A549 (cell line): ENCODE data around the gene NEDD4L. TPM values are rescaled to one million over a fixed set of nuclear protein-coding genes. Genes with fewer than 3 reads are reported as not detected.

Source experiments
- ATAC-seq, 2 experiments: fragments of 200-7000 bp in 1 of 2; fragments of >200 bp in 1 of 2; cut with Nextera tagmentation in 1 of 2; cut with Tn5 transposase in 1 of 2; 3 replicates each; pipeline versions ENCODE4 v1.8.0 to v1.9.1; 2018 to 2020; ENCODE audit warnings: mild to moderate bottlenecking in 1 of 2, moderate library complexity in 1 of 2
- CTCF ChIA-PET: fragments of 300-600 bp; sonication (Branson Sonifier 250); formaldehyde crosslinking; extraction: SDS; loops from one replicate; lab custom pipeline; 2021; ENCODE audit warnings: antibody characterized with exemption, inconsistent platforms; lab: Yijun Ruan, JAX
- POLR2A ChIA-PET: fragments of 350-600 bp; formaldehyde crosslinking; extraction: SDS; loops from one replicate; lab custom pipeline; 2021; ENCODE audit warnings: antibody characterized with exemption, inconsistent platforms; lab: Yijun Ruan, JAX
- DNase-seq, 2 experiments: peaks; one replicate each; pipeline versions ENCODE4 v3.0.0 to v3.0.0-alpha.2; 2011 to 2016; ENCODE audit warnings: low read depth in 1 of 2, low spot score in 1 of 2
- FAIRE-seq: peaks from 2 replicates; lab custom pipeline; 2011; peaks lifted over from hg19 to GRCh38; lab: Jason Lieb, UNC
- H3K27ac ChIP-seq, 2 experiments: fragments of >200 bp; sonication (Bioruptor Twin); formaldehyde crosslinking; 3 replicates each; pipeline ENCODE4 v1.5.1; 2016 to 2017
- H3K4me1 ChIP-seq: fragments of >200 bp; sonication (Bioruptor Twin); formaldehyde crosslinking; 3 replicates; pipeline ENCODE4 v1.6.1; 2016
- H3K4me2 ChIP-seq: fragments of >200 bp; sonication (Bioruptor Twin); formaldehyde crosslinking; 3 replicates; pipeline ENCODE4 v1.6.1; 2016
- H3K4me3 ChIP-seq: fragments of >200 bp; sonication (Bioruptor Twin); formaldehyde crosslinking; 3 replicates; pipeline ENCODE4 v1.5.1; 2016
- H3K9me3 ChIP-seq: fragments of >200 bp; sonication (Bioruptor Twin); formaldehyde crosslinking; 3 replicates; pipeline ENCODE4 v1.6.1; 2016
- CEBPB ChIP-seq, 2 experiments: fragments of >200 bp in 1 of 2; sonication (Bioruptor Twin) in 1 of 2; formaldehyde crosslinking in 1 of 2; IDR thresholded peaks; 2 replicates each; pipeline ENCODE4 v1.6.1; 2012 to 2016
- EHF ChIP-seq: fragments of 250-450 bp; sonication (Bioruptor Pico); IDR thresholded peaks from 2 replicates; pipeline ENCODE4 v1.5.0; 2020; ENCODE audit warnings: mild to moderate bottlenecking
- EP300 ChIP-seq, 2 experiments: fragments of >200 bp; sonication (Bioruptor Twin); formaldehyde crosslinking; IDR thresholded peaks; 2 replicates in 1 of 2; 3 replicates in 1 of 2; pipeline ENCODE4 v1.6.1; 2016 to 2017
- ESRRA ChIP-seq: fragments of 150-350 bp; IDR thresholded peaks from 2 replicates; pipeline ENCODE4 v1.6.1; 2014; ENCODE audit warnings: mild to moderate bottlenecking, low read length, borderline replicate concordance
- GATA3 ChIP-seq: IDR thresholded peaks from 2 replicates; pipeline ENCODE4 v1.6.1; 2012; ENCODE audit warnings: borderline replicate concordance
- HDAC2 ChIP-seq: fragments of 200-600 bp; sonication (generic); IDR thresholded peaks from 2 replicates; pipeline ENCODE4 v1.6.1; 2016
- HOXA7 ChIP-seq: fragments of 250-450 bp; sonication (Bioruptor Pico); IDR thresholded peaks from 2 replicates; pipeline ENCODE4 v1.5.0; 2020; ENCODE audit warnings: mild to moderate bottlenecking, moderate library complexity
- JUNB ChIP-seq: fragments of >200 bp; sonication (Bioruptor Twin); formaldehyde crosslinking; IDR thresholded peaks from 2 replicates; pipeline ENCODE4 v1.6.1; 2016
- MYC ChIP-seq: IDR thresholded peaks from 2 replicates; pipeline ENCODE4 v1.6.1; 2012; ENCODE audit warnings: mild to moderate bottlenecking, inconsistent platforms, low read length, improper control_type of control experiment, borderline replicate concordance
- NFE2L2 ChIP-seq: fragments of 150-350 bp; conservative IDR thresholded peaks from 2 replicates; pipeline ENCODE4 v1.6.1; 2014; ENCODE audit warnings: low read length
- NPAS2 ChIP-seq: fragments of 250-450 bp; sonication (Bioruptor Pico); IDR thresholded peaks from 2 replicates; pipeline ENCODE4 v1.8.0; 2022; ENCODE audit warnings: mild to moderate bottlenecking, moderate library complexity, borderline replicate concordance
- NR3C1 ChIP-seq: fragments of >200 bp; sonication (Bioruptor Twin); formaldehyde crosslinking; IDR thresholded peaks from 3 replicates; pipeline ENCODE4 v1.6.1; 2017
- RAD21 ChIP-seq, 2 experiments: fragments of >200 bp in 1 of 2; sonication (Bioruptor Twin) in 1 of 2; formaldehyde crosslinking in 1 of 2; IDR thresholded peaks in 1 of 2; conservative IDR thresholded peaks in 1 of 2; 2 replicates in 1 of 2; 3 replicates in 1 of 2; pipeline ENCODE4 v1.6.1; 2012 to 2018; ENCODE audit warnings: inconsistent platforms in 1 of 2
- RCOR1 ChIP-seq: fragments of 150-350 bp; IDR thresholded peaks from 2 replicates; pipeline ENCODE4 v1.6.1; 2014; ENCODE audit warnings: antibody characterized with exemption, low read length, low read depth
- RFX5 ChIP-seq: fragments of 450-650 bp; IDR thresholded peaks from 2 replicates; pipeline ENCODE4 v1.7.1; 2014; ENCODE audit warnings: antibody characterized with exemption, mild to moderate bottlenecking, moderate library complexity
- SMC3 ChIP-seq: fragments of >200 bp; sonication (Bioruptor Twin); formaldehyde crosslinking; IDR thresholded peaks from 3 replicates; pipeline ENCODE4 v1.6.1; 2018; ENCODE audit warnings: inconsistent platforms
- SREBF2 ChIP-seq: fragments of 450-650 bp; IDR thresholded peaks from 2 replicates; pipeline ENCODE4 v1.6.1; 2014; ENCODE audit warnings: mild to moderate bottlenecking, moderate library complexity
- TFCP2L1 ChIP-seq: fragments of 250-450 bp; sonication (Bioruptor Pico); IDR thresholded peaks from 2 replicates; pipeline ENCODE4 v1.5.0; 2021; ENCODE audit warnings: mild to moderate bottlenecking
- ZC3H11A ChIP-seq: fragments of 450-650 bp; IDR thresholded peaks from 2 replicates; pipeline ENCODE4 v1.6.1; 2014; ENCODE audit warnings: antibody characterized with exemption, mild to moderate bottlenecking
- ZFP36 ChIP-seq: fragments of 450-650 bp; IDR thresholded peaks from 2 replicates; pipeline ENCODE4 v1.6.1; 2014; ENCODE audit warnings: borderline replicate concordance; ENCODE audit not compliant: partially characterized antibody
- WGBS: methylation state at CpG from one replicate; pipeline ENCODE4 v1.1.6; 2017; ENCODE audit errors: missing lambda C conversion rate; 5-methylcytosine and 5-hydroxymethylcytosine counted together
- polyA plus RNA-seq, 4 experiments: library from polyadenylated mRNA; depleted of rRNA in 3 of 4; stranded (reverse); fragments of >200 nt; fragmentation: RNase III in 1 of 4; extraction: RNeasy Plus Mini Kit Qiagen cat#74134 plus additional on column Dnase treatment in 1 of 4; gene quantifications; 2 replicates in 3 of 4; 3 replicates in 1 of 4; pipeline ENCODE4 v1.2.3, GENCODE V29; 2011 to 2017
- TF ChIP-seq, protein P1 (sequence below): fragments of >200 bp; sonication (Bioruptor Twin); formaldehyde crosslinking; IDR thresholded peaks from 2 replicates; pipeline ENCODE4 v1.6.1; 2016
- TF ChIP-seq, protein P2 (sequence below): IDR thresholded peaks from 2 replicates; pipeline ENCODE4 v1.6.1; 2012; ENCODE audit warnings: low read depth, borderline replicate concordance

Gene NEDD4L
- polyA plus RNA-seq, 2 of the 4 experiments (the other 2 are of a cell fraction), result 18.0 to 36.5 TPM

DNA sequence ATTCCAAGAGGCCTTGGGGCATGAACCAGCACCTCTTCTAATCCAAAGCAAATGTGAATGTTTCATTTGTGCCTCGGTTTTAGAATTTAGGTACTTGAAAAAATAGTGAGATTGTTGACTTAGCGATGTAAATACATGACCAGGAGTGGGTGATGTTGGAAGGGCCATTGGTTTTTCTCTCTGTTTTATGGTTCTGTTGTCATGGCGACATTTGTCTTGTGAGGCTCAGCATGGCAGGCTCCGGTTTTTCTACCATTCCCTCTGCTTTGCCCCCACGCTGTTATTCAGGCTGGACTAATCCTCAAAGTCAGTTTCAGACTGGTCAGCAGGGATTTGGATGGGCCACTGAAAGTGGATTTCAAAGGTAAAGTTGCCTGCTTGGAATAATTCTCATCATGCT lies 329.5 kb downstream of the NEDD4L start:
- H3K4me2 ChIP-seq, result no peak overlapping the region
- H3K27ac ChIP-seq, result no peak overlapping the region
- no peak for FAIRE-seq
- POLR2A ChIA-PET, result no interaction called here
- CTCF ChIA-PET, result interaction anchor here (1.2 kb wide), 1 partner anchor 11 kb away, joined by 4 read pairs; no protein-coding TSS in a partner anchor
- no peaks in the 10 kb centered on the region for H3K9me3 ChIP-seq
- TF ChIP-seq EHF (CRISPR knock-in tag), result no peak
- DNase-seq, result no peak
- no peak overlapping the region for H3K4me3 ChIP-seq
- WGBS, result 87% methylated on average over 5 of the region's 5 CpGs
- H3K4me1 ChIP-seq, result no peaks in the 10 kb centered on the region
- no peak for ATAC-seq

DNA sequence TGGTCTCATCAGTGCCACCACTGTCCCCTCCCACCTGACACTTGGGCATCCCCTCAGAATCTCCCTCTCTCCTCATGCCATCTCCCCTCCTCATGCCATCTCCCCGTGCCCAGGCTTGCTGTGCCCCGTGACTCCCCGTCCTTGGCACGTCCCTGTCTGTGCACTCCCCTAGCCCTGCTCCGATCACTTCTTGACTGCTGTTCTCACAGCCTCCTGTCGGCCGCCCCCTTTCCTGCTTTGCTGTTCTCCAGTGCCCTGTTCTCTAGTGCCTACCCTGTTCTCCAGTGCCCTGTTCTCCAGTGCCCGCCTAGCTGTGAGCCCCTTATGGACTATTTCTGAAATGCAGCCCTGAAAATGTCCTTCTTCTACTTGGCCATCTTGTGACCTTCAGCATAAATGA lies 331.0 kb downstream of the NEDD4L start:
- TF ChIP-seq ZFP36 (no peak), JUNB (no peak)
- Histone ChIP-seq H3K4me1 (no peaks in the 10 kb centered on the region), H3K4me3 (no peak overlapping the region), H3K9me3 (no peaks in the 10 kb centered on the region), H3K27ac (no peak overlapping the region), H3K4me2 (no peak overlapping the region)
- FAIRE-seq (no peak), DNase-seq (no peak), ATAC-seq (no peak)
- ChIA-PET POLR2A (no interaction called here), CTCF (no interaction called here)
- 93% methylated on average over 8 of the region's 8 CpGs for WGBS

GRCh38 chr18:58378411-58379379 lies 334.7 kb downstream of the NEDD4L start:
- ChIA-PET POLR2A (no interaction called here), CTCF (no interaction called here)
- DNase-seq (no peak), ATAC-seq (no peak), FAIRE-seq (no peak)
- Histone ChIP-seq H3K9me3 (no peaks in the 10 kb centered on the region), H3K4me3 (no peak overlapping the region), H3K27ac (no peak overlapping the region), H3K4me2 (no peak overlapping the region), H3K4me1 (no peaks in the 10 kb centered on the region)
- no peak for TF ChIP-seq ESRRA
- no peak for TF ChIP-seq TFCP2L1
- TF ChIP-seq CEBPB (IDR thresholded peaks at IDR 0.05), result no peak
- no peak for TF ChIP-seq NFE2L2
- no peak for TF ChIP-seq RFX5
- TF ChIP-seq GATA3, result no peak
- no peak for TF ChIP-seq RAD21 (conservative IDR thresholded peaks at IDR 0.05 in 1 of 2, IDR thresholded peaks at IDR 0.05 in 1 of 2)
- no peak for TF ChIP-seq EP300 (IDR thresholded peaks at IDR 0.05)
- TF ChIP-seq MYC, result no peak
- no peak for TF ChIP-seq RCOR1
- TF ChIP-seq, protein P1, sequence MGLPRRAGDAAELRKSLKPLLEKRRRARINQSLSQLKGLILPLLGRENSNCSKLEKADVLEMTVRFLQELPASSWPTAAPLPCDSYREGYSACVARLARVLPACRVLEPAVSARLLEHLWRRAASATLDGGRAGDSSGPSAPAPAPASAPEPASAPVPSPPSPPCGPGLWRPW, result no peak
- TF ChIP-seq NPAS2 (CRISPR knock-in tag), result no peak
- no peak for TF ChIP-seq NR3C1
- TF ChIP-seq HOXA7 (CRISPR knock-in tag), result no peak
- TF ChIP-seq, protein P2, sequence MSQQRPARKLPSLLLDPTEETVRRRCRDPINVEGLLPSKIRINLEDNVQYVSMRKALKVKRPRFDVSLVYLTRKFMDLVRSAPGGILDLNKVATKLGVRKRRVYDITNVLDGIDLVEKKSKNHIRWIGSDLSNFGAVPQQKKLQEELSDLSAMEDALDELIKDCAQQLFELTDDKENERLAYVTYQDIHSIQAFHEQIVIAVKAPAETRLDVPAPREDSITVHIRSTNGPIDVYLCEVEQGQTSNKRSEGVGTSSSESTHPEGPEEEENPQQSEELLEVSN, result no peak
- TF ChIP-seq ZC3H11A, result no peak
- TF ChIP-seq SREBF2, result no peak
- TF ChIP-seq HDAC2, result no peak
- TF ChIP-seq SMC3, result no peak
- WGBS, result 89% methylated on average over 21 of the region's 28 CpGs
